ENCODE data around the gene DEPP1. TPM values are rescaled to one million over a fixed set of nuclear protein-coding genes. Genes with fewer than 3 reads are reported as not detected.

Gene DEPP1
- total RNA-seq, 1 donor from 2014 or later = 25.7 TPM

DNA sequence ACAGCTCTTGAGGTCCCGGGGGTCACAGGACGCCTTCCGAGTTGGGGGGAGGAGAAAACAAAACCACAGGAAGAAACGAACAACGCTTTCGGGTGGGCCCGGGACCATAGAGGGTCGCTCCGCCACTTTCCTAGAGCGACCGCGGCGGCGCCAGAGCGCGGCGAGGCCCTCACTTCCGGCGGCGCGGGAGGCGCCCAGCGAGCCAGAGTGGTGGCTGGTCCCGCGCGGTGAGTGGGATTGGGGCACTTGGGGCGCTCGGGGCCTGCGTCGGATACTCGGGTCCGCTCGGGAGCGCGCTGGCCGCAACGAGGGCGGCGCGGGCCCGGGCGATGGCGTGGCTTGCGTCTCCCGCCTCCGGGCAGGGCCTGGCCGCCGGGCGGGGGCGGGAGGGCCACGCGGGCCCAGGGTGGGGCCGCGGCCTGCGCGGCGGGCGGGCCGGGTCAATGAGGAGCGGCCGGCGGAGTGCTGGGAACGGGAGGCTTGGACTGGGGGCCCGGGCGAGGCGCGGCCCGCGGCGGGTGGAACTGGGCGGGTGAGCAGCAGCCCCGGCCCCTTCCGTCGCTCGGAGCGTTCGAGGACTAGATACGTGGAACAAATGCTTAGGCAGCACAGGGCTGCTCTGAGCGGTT is 22.3 kb upstream of the DEPP1 start, which contains the start of gene ZNF22:
Gene ZNF22 (plus strand): TSS at position 172 of the 629 bp plus-strand sequence. CDS start 2,446 bp downstream, outside the sequence.
- H3K27me3 Mint-ChIP-seq = no peaks in the 10 kb centered on the region
- peak within 1 kb of the TSS; percentile 94 for H3K4me3 Mint-ChIP-seq
- H3K36me3 Mint-ChIP-seq = peaks cover 39% of the 10 kb centered on the region
- H3K4me1 Mint-ChIP-seq (ENCODE audit: unreplicated experiment) = peaks cover 12% of the 10 kb centered on the region
- peak within 1 kb of the TSS; percentile 97 for H3K27ac Mint-ChIP-seq
- TF ChIP-seq, protein P1, sequence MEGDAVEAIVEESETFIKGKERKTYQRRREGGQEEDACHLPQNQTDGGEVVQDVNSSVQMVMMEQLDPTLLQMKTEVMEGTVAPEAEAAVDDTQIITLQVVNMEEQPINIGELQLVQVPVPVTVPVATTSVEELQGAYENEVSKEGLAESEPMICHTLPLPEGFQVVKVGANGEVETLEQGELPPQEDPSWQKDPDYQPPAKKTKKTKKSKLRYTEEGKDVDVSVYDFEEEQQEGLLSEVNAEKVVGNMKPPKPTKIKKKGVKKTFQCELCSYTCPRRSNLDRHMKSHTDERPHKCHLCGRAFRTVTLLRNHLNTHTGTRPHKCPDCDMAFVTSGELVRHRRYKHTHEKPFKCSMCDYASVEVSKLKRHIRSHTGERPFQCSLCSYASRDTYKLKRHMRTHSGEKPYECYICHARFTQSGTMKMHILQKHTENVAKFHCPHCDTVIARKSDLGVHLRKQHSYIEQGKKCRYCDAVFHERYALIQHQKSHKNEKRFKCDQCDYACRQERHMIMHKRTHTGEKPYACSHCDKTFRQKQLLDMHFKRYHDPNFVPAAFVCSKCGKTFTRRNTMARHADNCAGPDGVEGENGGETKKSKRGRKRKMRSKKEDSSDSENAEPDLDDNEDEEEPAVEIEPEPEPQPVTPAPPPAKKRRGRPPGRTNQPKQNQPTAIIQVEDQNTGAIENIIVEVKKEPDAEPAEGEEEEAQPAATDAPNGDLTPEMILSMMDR (conservative IDR thresholded peaks at IDR 0.05) = no peak
- H3K9me3 Mint-ChIP-seq = peaks cover 3% of the 10 kb centered on the region
- peak; percentile 86 for DNase-seq (ENCODE audit: extremely low spot score, unreplicated experiment)

DNA sequence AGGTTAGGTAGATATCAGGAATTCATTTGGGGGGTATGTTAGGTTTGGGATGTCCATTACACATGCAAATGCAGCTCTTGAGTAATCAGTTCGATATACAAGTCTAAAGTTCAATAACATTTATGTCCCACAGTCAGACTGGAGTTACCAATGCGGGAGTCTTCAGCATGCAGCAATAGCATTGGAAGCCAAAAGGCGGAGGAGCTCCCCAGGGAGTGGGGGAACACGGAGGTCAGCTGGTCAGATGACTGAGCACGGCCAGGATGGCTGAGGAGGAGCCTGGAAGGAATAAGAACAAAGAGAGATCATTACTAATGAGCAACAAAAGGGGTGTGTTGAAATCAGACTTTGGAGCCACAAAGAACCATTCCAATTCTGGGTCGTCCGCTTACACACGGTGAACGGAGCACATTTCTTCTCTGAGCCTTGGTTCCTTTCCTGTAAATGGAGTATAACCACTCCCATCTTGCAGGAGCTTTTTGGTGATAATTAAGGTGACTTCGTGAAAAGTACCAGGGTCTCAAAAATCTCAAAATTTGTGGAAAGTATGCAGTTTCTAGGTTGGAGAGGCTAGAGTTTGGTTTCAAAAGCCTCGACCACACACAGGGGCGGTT is 21.6 kb upstream of the DEPP1 start:
- Mint-ChIP-seq H3K9me3 (peaks cover 3% of the 10 kb centered on the region), H3K36me3 (peaks cover 33% of the 10 kb centered on the region), H3K27me3 (no peaks in the 10 kb centered on the region), H3K4me3 (peak overlapping the region; percentile 87), H3K4me1 (ENCODE audit: unreplicated experiment) (peaks cover 16% of the 10 kb centered on the region), H3K27ac (peak overlapping the region; percentile 97)
- DNase-seq (ENCODE audit: extremely low spot score, unreplicated experiment) = no peak
- TF ChIP-seq, protein P1 (conservative IDR thresholded peaks at IDR 0.05) = no peak

DNA sequence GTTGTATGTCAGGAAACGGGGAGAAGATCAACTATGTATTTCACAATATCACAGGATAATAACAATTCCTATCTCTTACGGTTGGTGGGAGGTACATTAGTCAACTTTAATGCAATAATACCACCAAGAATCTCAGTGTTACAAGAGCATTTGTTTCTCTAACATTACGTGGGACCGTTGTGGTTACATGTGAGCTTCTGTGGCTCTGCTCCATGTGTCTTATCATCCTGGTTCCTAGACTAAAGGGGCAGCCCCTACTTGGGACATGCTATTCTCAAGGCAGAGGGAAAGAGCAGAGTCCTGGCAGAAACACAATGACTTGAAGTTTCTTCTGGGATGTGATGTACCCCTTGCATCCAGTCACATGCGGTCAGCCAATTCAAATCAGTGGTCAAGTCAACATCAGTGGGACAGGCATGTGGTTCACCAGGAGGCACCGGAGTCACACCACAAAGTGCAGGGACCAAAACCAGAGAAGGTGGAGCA is 19.6 kb upstream of the DEPP1 start:
- H3K9me3 Mint-ChIP-seq = peaks cover 3% of the 10 kb centered on the region
- TF ChIP-seq, protein P1 (conservative IDR thresholded peaks at IDR 0.05) = no peak
- peaks cover 17% of the 10 kb centered on the region for H3K36me3 Mint-ChIP-seq
- no peak overlapping the region for H3K4me3 Mint-ChIP-seq
- no peak for DNase-seq (ENCODE audit: extremely low spot score, unreplicated experiment)
- peaks cover 22% of the 10 kb centered on the region for H3K4me1 Mint-ChIP-seq (ENCODE audit: unreplicated experiment)
- H3K27ac Mint-ChIP-seq = no peak overlapping the region
- H3K27me3 Mint-ChIP-seq = no peaks in the 10 kb centered on the region

DNA sequence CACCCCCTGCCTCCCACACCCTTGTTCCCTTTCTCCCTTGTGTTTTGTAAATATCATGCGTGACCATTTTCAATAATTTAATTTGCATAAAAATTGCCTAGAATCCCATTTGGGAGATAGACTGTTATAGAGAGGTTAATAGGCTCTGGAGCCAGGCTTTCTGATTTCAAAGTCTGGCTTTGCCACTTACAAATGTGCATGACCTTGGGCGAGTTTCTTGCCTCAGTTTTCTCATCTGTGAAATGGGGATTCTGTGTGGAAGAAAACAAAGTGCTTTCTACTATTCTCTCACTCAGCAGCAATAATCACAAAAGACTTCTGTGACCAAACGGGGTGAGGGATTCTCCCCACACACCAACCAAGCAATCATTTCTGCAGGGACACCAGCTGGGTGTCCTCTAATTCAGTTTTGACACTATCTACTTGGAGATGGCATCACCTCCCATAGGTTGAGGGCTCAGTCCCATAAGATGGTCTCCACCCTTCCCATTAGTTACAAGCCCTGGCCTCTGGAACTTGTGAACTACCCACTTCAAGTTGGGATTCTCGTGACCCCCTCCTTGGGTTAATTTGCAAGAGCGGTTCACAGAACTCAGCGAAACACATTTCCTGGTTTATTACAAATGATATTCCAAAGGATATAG is 18.6 kb upstream of the DEPP1 start:
- H3K9me3 Mint-ChIP-seq = no peaks in the 10 kb centered on the region
- H3K4me3 Mint-ChIP-seq = no peak overlapping the region
- H3K36me3 Mint-ChIP-seq = peaks cover 7% of the 10 kb centered on the region
- no peak for DNase-seq (ENCODE audit: extremely low spot score, unreplicated experiment)
- TF ChIP-seq, protein P1 (conservative IDR thresholded peaks at IDR 0.05) = no peak
- H3K4me1 Mint-ChIP-seq (ENCODE audit: unreplicated experiment) = peaks cover 22% of the 10 kb centered on the region
- peak overlapping the region; percentile 11 for H3K27ac Mint-ChIP-seq
- H3K27me3 Mint-ChIP-seq = no peaks in the 10 kb centered on the region

DNA sequence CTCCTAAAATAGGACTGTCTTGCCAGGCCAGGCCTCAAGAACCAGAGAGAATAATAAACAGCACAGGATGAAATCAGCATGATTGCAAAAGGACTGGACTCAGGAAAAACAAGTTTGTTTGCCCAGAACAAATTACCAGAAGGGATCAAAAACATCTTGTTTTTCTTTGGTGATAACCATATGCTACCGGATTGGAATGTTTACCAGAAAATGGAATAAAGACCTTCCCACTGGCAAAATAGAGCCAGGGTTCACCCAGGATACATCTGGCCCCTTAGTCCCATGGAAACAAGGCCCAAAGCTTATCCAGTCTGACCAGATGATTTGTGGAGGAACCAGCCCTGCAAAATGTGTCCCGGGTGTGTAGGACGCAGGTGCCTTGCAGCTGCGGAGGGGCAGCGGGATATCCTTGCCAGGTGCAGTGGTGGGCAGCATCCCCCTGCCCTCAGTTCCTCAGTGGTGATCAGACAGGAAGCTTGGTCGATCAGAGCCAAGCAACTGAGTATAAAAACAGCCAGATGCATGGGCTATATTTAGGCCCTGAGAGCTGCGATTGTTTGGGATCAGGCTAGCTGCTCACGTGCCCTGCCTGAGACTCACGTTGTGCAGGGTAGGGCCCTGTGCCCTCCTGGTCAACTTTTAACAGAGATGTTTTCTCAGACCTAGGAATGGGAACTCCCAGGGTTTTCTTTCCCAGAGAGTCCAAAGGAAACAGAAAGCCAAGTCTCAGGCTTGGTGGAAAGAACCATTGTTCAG is 17.5 kb upstream of the DEPP1 start:
- Mint-ChIP-seq H3K4me1 (ENCODE audit: unreplicated experiment) (peaks cover 22% of the 10 kb centered on the region), H3K27ac (peak overlapping the region; percentile 83)

More for the DNA sequence above, 17.5 kb upstream of the DEPP1 start:
- H3K27me3 Mint-ChIP-seq = no peaks in the 10 kb centered on the region
- peaks cover 3% of the 10 kb centered on the region for H3K36me3 Mint-ChIP-seq
- TF ChIP-seq, protein P1 (conservative IDR thresholded peaks at IDR 0.05) = no peak
- no peak for DNase-seq (ENCODE audit: extremely low spot score, unreplicated experiment)
- peak overlapping the region; percentile 49 for H3K4me3 Mint-ChIP-seq
- H3K9me3 Mint-ChIP-seq = no peaks in the 10 kb centered on the region
